ENCODE data around the gene KANK2. TPM values are rescaled to one million over a fixed set of nuclear protein-coding genes. Genes with fewer than 3 reads are reported as not detected.

Gene KANK2
- total RNA-seq, 4 donors from 2014 or later, result 42.5 to 75.5 (median 65.1) TPM

DNA sequence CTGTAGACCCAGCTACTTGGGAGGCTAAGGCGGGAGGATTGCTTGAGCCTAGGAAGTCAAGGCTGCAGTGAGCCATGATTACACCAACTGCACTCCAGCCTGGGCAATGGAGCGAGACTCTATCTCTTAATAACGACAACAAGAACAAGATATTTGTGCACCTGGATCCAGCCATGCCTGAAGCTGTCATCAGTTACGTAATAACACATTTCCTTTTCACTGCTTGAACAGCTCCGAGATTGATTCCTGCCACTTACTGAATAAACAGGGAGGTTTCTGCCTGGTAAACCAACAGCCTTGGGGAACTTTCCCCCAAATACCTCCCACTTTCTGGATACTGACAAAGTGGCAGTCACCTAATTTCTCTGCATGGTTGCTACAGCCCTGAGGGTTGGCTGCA lies 5.4 kb downstream of the KANK2 start:
- H3K9me3 ChIP-seq, result no peaks in the 10 kb centered on the region
- peaks cover 21% of the 10 kb centered on the region for H3K36me3 ChIP-seq
- peaks cover 62% of the 10 kb centered on the region for H3K4me1 ChIP-seq
- peak overlapping the region; percentile 71 for H3K27ac ChIP-seq
- DNase-seq (ENCODE audit: low spot score in 2 of 2), result no peak
- H3K27me3 ChIP-seq, result no peaks in the 10 kb centered on the region
- TF ChIP-seq EP300 (IDR thresholded peaks at IDR 0.05) (no peak), POLR2A (IDR thresholded peaks at IDR 0.05) (no peak), POLR2AphosphoS5 (IDR thresholded peaks at IDR 0.05) (no peak)
- TF ChIP-seq, protein P1, sequence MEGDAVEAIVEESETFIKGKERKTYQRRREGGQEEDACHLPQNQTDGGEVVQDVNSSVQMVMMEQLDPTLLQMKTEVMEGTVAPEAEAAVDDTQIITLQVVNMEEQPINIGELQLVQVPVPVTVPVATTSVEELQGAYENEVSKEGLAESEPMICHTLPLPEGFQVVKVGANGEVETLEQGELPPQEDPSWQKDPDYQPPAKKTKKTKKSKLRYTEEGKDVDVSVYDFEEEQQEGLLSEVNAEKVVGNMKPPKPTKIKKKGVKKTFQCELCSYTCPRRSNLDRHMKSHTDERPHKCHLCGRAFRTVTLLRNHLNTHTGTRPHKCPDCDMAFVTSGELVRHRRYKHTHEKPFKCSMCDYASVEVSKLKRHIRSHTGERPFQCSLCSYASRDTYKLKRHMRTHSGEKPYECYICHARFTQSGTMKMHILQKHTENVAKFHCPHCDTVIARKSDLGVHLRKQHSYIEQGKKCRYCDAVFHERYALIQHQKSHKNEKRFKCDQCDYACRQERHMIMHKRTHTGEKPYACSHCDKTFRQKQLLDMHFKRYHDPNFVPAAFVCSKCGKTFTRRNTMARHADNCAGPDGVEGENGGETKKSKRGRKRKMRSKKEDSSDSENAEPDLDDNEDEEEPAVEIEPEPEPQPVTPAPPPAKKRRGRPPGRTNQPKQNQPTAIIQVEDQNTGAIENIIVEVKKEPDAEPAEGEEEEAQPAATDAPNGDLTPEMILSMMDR (IDR thresholded peaks at IDR 0.05), result no peak
- WGBS, result 77% methylated on average over 5 of the region's 5 CpGs
- H3K4me3 ChIP-seq, result no peak overlapping the region

DNA sequence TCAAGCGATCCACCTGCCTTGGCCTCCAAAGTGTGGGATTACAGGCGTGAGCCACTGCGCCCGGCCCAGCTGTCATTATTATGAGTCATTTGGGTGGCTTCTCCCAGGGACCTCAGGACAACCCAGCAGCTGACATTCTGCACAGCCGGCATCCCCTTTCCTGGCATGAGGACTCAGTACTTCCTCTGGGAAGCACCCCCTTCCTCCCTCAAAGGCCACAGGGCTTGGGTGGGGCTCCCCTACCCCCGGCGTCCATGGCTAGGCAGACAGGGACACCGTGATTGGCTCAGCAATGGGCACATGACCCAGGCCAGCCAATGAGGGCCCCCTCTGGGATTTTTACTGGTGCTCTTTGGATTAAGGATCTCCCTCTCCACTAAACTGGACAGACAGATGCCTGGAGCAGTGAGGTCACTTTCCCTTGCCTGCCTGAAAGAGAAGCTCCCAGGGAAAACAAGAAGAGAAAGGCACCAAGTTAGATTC lies 6.0 kb downstream of the KANK2 start:
- Histone ChIP-seq H3K27me3 (no peaks in the 10 kb centered on the region), H3K27ac (peak overlapping the region; percentile 71), H3K36me3 (peaks cover 24% of the 10 kb centered on the region), H3K4me3 (no peak overlapping the region), H3K9me3 (no peaks in the 10 kb centered on the region), H3K4me1 (peaks cover 56% of the 10 kb centered on the region)
- no peak for TF ChIP-seq POLR2A (IDR thresholded peaks at IDR 0.05)
- TF ChIP-seq, protein P1 (IDR thresholded peaks at IDR 0.05), result no peak
- TF ChIP-seq POLR2AphosphoS5 (IDR thresholded peaks at IDR 0.05), result peak in 1 of 3 donors; percentile 64
- no peak for TF ChIP-seq EP300 (IDR thresholded peaks at IDR 0.05)
- DNase-seq (ENCODE audit: low spot score in 2 of 2), result peak; percentile 86 to 91
- WGBS, result 30% methylated on average over 7 of the region's 8 CpGs

DNA sequence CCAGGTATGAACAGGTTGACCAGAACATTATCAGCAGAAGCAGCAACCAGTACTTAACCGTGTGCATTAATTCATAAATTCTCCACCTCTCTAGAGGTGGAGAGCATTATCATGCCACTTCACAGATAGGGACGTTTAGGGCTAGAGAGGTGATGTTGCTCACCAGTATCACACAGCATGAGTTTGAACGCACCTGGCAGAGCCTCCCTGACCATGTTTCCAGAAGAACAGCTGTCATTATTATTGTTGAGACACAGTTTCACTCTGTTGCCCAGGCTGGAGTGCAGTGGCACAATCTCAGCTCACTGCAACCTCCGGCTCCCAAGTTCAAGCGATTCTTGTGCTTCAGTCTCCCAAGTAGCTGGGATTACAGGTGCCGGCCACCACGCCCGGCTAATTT lies 6.8 kb downstream of the KANK2 start:
- TF ChIP-seq, protein P1 (IDR thresholded peaks at IDR 0.05), result no peak
- TF ChIP-seq POLR2AphosphoS5 (IDR thresholded peaks at IDR 0.05), result no peak
- no peak for TF ChIP-seq EP300 (IDR thresholded peaks at IDR 0.05)
- TF ChIP-seq POLR2A (IDR thresholded peaks at IDR 0.05), result no peak
- 87% methylated on average over 8 of the region's 8 CpGs for WGBS
- H3K36me3 ChIP-seq, result peaks cover 26% of the 10 kb centered on the region
- no peak overlapping the region for H3K4me3 ChIP-seq
- H3K27ac ChIP-seq, result peak overlapping the region; percentile 71
- no peaks in the 10 kb centered on the region for H3K9me3 ChIP-seq
- H3K27me3 ChIP-seq, result no peaks in the 10 kb centered on the region
- DNase-seq (ENCODE audit: low spot score in 2 of 2), result no peak
- H3K4me1 ChIP-seq, result peaks cover 47% of the 10 kb centered on the region

DNA sequence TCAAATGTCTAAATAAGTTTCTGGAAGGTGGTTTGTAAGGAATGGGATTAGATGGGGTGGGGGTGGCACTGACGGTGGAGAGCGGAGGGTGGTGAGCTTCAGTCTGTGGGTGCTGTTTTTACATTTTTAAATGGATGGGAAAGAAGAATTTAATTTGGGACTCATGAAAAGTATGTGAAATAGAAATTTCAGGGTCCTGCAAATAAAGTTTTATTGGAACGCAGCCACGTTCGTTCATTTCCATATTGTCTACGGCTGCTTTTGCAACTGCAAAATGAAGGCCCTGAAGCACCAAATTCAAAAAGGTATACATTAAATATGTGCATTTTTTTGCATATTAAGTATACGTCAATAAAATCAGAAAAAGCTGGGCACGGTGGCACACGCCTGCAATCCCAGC lies 9.9 kb downstream of the KANK2 start:
- Histone ChIP-seq H3K36me3 (peaks cover 17% of the 10 kb centered on the region), H3K4me3 (no peak overlapping the region), H3K9me3 (no peaks in the 10 kb centered on the region), H3K27ac (no peak overlapping the region), H3K4me1 (peaks cover 20% of the 10 kb centered on the region), H3K27me3 (no peaks in the 10 kb centered on the region)
- WGBS, result 91% methylated on average over 9 of the region's 9 CpGs
- no peak for TF ChIP-seq POLR2AphosphoS5 (IDR thresholded peaks at IDR 0.05)
- TF ChIP-seq, protein P1 (IDR thresholded peaks at IDR 0.05), result no peak
- no peak for DNase-seq (ENCODE audit: low spot score in 2 of 2)

DNA sequence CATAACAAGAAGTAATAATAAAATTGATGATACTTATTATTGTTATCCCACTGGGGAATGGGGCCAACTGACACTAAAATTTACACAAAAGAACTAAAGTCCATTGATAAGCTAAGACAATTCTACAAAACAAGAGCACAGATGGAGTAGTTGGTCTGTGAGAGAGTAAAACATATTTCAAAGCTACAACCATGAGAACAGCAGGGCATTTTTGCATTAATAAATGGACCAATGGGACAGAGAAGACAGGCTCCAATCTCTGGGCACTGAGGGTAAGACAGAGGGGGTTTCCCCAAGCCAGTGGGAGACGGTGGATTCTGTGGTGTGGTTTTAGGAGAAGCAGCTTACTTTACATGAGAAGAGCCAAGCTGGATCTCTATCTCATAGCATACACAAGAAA lies 14.4 kb downstream of the KANK2 start:
- Histone ChIP-seq H3K27me3 (no peaks in the 10 kb centered on the region), H3K4me3 (no peak overlapping the region), H3K27ac (no peak overlapping the region), H3K36me3 (peaks cover 20% of the 10 kb centered on the region), H3K4me1 (peaks cover 16% of the 10 kb centered on the region), H3K9me3 (no peaks in the 10 kb centered on the region)
- 86% methylated on average over 1 of the region's 1 CpG for WGBS
- DNase-seq (ENCODE audit: low spot score in 2 of 2), result no peak
- TF ChIP-seq POLR2A (IDR thresholded peaks at IDR 0.05) (no peak), POLR2AphosphoS5 (IDR thresholded peaks at IDR 0.05) (no peak)
- TF ChIP-seq, protein P1 (IDR thresholded peaks at IDR 0.05), result no peak

All from suprapubic skin (tissue), 4 donors.